ENCODE data around the gene PPP1R12B. TPM values are rescaled to one million over a fixed set of nuclear protein-coding genes. Genes with fewer than 3 reads are reported as not detected.
"Not testable (repeated sequence)": the region's sequence is repeated elsewhere in the genome, so short reads cannot be mapped to it uniquely, and the experiment has no call there.

Gene PPP1R12B
- total RNA-seq, 2 donors from 2014 or later = 420 to 821 TPM

DNA sequence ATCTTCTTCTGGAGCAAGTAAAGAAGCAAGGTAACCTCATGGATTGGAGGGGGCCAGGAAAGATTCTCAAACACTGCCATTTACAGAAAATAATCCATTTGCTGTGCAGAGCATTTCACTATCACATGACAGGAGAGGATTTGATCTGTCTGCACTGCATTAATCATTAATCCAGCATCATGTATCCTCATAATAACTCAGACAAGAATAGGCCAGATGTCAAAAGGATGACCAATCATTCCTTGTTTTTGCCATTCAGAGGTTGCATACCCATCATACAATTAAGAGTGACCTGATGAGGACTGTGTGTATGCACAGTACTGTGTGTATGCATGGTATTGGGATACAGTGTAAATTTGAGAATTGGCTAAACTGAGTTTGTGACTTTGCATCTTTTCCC lies 74.2 kb downstream of the PPP1R12B start:
- not testable (repeated sequence) for H3K36me3 ChIP-seq, H3K27ac ChIP-seq

DNA sequence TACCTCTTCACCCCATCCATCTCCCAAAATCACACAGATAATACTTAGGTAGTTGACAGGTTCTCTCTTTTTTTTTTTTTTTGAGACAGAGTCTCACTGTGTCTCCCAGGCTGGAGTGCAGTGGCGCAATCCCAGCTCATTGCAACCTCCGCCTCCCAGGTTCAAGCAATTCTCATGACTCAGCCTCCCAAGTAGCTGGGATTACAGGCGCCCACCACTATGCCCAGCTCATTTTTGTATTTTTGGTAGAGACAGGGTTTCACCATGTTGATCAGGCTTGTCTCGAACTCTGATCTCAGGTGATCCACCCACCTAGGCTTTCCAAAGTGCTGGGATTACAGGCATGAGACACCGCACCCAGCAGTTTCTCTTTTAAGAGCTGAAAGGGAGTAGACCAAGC lies 75.8 kb downstream of the PPP1R12B start:
- DNase-seq (ENCODE audit: low spot score); H3K9me3 ChIP-seq; H3K4me3 ChIP-seq; H3K27me3 ChIP-seq; H3K36me3 ChIP-seq; H3K27ac ChIP-seq; H3K4me1 ChIP-seq: not testable (repeated sequence)

More for the DNA sequence above, 74.2 kb downstream of the PPP1R12B start:
- not testable (repeated sequence) for H3K27me3 ChIP-seq; H3K9me3 ChIP-seq; H3K4me3 ChIP-seq; H3K4me1 ChIP-seq; DNase-seq (ENCODE audit: low spot score)

DNA sequence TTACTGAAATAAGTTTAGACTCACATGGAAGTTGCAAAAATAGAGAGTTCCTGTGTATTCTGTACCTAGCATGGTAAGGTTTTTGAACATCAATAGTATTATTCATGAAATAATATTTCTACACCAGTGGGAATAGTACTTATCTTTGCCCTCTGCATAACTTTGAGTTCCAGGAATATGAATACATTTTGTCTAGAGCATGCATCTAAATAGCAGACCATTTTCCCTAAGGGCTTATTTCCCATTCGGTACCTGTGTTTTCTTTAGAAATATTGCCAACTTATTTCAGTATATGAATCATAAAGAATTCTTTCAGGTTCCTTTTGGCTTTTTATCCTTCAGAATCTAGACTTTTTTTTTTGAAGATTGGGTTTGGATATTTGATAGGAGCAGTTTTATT lies 81.6 kb downstream of the PPP1R12B start:
- DNase-seq (ENCODE audit: low spot score); H3K4me3 ChIP-seq; H3K4me1 ChIP-seq; H3K9me3 ChIP-seq; H3K27me3 ChIP-seq; H3K27ac ChIP-seq: not testable (repeated sequence)
- peaks cover 36% of the 10 kb centered on the region for H3K36me3 ChIP-seq

DNA sequence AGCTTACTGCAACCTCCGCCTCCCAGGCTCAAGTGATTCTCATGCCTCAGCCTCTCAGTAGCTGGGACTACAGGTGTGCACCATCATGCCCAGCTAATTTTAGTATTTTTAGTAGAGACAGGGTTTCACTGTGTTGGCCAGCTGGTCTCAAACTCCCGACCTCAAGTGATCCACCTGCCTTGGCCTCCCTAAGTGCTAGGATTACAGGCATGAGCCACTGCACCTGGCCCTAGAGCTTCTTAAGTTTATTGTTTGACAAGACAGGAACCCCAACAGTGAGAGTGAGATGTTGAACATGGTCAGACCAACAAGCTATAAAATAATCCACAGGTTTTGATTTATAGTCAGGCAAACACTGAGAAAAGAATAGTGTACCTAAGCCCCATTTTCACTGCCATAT lies 83.8 kb downstream of the PPP1R12B start:
- H3K27ac ChIP-seq = peak overlapping the region in 1 of 2 donors; percentile 88
- H3K4me1 ChIP-seq; H3K9me3 ChIP-seq; DNase-seq (ENCODE audit: low spot score); H3K27me3 ChIP-seq; H3K4me3 ChIP-seq: not testable (repeated sequence)
- peaks cover 40% of the 10 kb centered on the region for H3K36me3 ChIP-seq

GRCh38 chr1:202433155-202434043 lies 84.9 kb downstream of the PPP1R12B start:
- peaks cover 0 to 3% of the 10 kb centered on the region in 2 donors for H3K4me1 ChIP-seq
- no peak for TF ChIP-seq CTCF (IDR thresholded peaks at IDR 0.05)
- DNase-seq (ENCODE audit: low spot score) = no peak
- H3K36me3 ChIP-seq = peaks cover 43% of the 10 kb centered on the region
- H3K27me3 ChIP-seq = no peaks in the 10 kb centered on the region
- H3K4me3 ChIP-seq = no peak overlapping the region
- H3K27ac ChIP-seq = peak overlapping the region; percentile 24 to 88
- no peaks in the 10 kb centered on the region for H3K9me3 ChIP-seq

DNA sequence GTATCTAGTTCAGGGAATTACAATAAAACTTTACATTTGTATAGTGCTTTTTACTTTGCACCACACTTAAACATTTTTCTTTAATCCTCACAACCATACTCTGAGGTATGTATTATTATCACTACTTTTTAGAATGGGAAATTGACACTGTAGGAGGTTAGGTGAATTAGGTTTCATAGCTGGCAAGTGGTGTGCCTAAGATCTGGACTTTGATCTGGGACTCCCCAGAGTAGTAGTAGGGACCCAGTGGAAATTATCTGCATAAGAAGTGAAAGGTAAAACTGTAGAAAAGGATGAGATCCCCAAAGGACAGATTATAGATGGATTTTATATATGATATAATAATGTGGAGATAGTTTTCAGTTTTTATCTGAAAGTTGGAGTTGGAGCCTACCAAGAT lies 85.6 kb downstream of the PPP1R12B start:
- TF ChIP-seq CTCF (IDR thresholded peaks at IDR 0.05) = no peak
- H3K4me1 ChIP-seq = no peaks in the 10 kb centered on the region
- peak overlapping the region; percentile 24 to 88 for H3K27ac ChIP-seq
- DNase-seq (ENCODE audit: low spot score) = no peak
- H3K4me3 ChIP-seq = no peak overlapping the region
- H3K36me3 ChIP-seq = peaks cover 50% of the 10 kb centered on the region
- no peaks in the 10 kb centered on the region for H3K27me3 ChIP-seq
- no peaks in the 10 kb centered on the region for H3K9me3 ChIP-seq

DNA sequence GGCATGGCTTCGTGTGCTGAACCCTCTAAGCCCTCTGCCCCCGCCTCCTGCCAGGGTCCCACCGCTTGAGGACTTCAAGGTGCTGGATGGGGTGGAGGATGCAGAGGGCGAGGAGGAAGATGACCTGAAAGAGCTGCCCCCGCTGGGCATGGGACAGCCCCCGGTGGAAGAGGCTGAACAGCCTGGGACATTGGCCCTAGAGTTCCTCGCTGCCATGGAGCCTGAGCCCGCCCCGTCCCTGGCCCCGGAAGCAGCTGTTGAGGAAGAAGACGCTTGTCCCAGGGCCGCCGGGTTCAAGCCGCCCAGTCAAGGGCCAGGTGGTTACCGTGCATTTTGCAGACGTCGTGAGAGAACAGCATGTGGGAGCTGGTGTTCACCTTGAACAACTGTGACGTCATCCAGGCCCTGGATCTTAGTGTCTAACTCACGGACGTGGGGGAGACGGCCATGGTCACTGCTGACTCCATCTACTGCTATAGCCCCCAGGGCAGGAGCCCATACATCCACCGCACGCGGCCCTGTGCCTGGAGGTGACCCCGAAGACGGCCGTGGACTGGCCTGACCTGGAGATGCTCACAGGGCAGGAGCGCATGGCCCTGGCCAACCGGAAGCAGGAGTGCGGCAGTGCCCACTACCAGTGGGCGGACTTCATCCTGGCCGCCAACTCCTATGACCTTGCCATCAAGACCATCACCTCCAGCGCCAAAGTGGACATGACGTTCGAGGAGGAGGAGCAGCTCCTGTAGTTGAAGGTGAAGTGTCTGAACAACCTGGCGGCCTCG lies 90.1 kb downstream of the PPP1R12B start:
- Histone ChIP-seq H3K9me3 (no peaks in the 10 kb centered on the region), H3K4me1 (no peaks in the 10 kb centered on the region), H3K4me3 (no peak overlapping the region), H3K36me3 (peaks cover 54% of the 10 kb centered on the region), H3K27me3 (no peaks in the 10 kb centered on the region), H3K27ac (peak overlapping the region in 1 of 2 donors; percentile 50)
- no peak for DNase-seq (ENCODE audit: low spot score)
- TF ChIP-seq CTCF (IDR thresholded peaks at IDR 0.05) = no peak

Data from right atrium auricular region (tissue), 2 donors.